H1 (cell line): ENCODE measurements around the gene TMEM244. TPM values are rescaled to one million over a fixed set of nuclear protein-coding genes. Genes with fewer than 3 reads are reported as not detected.

ENCODE experiments used
- CTCF ChIA-PET: fragments of 300-600 bp; sonication (Branson Sonifier 250); formaldehyde crosslinking; loops from one replicate; lab custom pipeline; 2021; ENCODE audit not compliant: partially characterized antibody; lab: Charles Lee
- POLR2A ChIA-PET: fragments of 300-600 bp; sonication (Branson Sonifier 250); formaldehyde crosslinking; loops from one replicate; lab custom pipeline; 2021; ENCODE audit warnings: inconsistent platforms; ENCODE audit not compliant: partially characterized antibody; lab: Charles Lee
- DNase-seq, 2 experiments: peaks; one replicate each; pipeline versions ENCODE4 v3.0.0 to v3.0.0-alpha.2; 2010 to 2022; ENCODE audit warnings: low spot score in 2 of 2, low read depth in 1 of 2, mixed read lengths in 1 of 2
- FAIRE-seq: peaks from 2 replicates; lab custom pipeline; 2011; peaks lifted over from hg19 to GRCh38; lab: Jason Lieb, UNC
- H2AFZ ChIP-seq: 2 replicates; pipeline ENCODE4 v1.8.1; 2012; ENCODE audit warnings: low read length, inconsistent platforms
- H2AK5ac ChIP-seq: 2 replicates; pipeline ENCODE4 v1.6.1; 2013; ENCODE audit warnings: low read depth, low read length
- H2BK120ac ChIP-seq: replicated peaks from 2 replicates; pipeline ENCODE3; 2013; ENCODE audit warnings: low read depth, low read length, inconsistent platforms
- H2BK12ac ChIP-seq: 2 replicates; pipeline ENCODE4 v1.6.1; 2013; ENCODE audit warnings: low read depth, low read length
- H2BK15ac ChIP-seq: 2 replicates; pipeline ENCODE4 v1.6.1; 2013; ENCODE audit warnings: low read length
- H2BK20ac ChIP-seq: 2 replicates; pipeline ENCODE4 v1.6.1; 2013; ENCODE audit warnings: low read length
- H2BK5ac ChIP-seq: 2 replicates; pipeline ENCODE4 v1.6.1; 2013; ENCODE audit warnings: low read depth, low read length
- H3K14ac ChIP-seq: 2 replicates; pipeline ENCODE4 v1.6.1; 2013; ENCODE audit warnings: inconsistent platforms; ENCODE audit not compliant: insufficient read length
- H3K18ac ChIP-seq: 2 replicates; pipeline ENCODE4 v1.6.1; 2013; ENCODE audit warnings: low read length; ENCODE audit errors: extremely low read depth
- H3K23ac ChIP-seq: 2 replicates; pipeline ENCODE4 v1.6.1; 2013; ENCODE audit warnings: inconsistent platforms; ENCODE audit not compliant: insufficient read length
- H3K23me2 ChIP-seq: 2 replicates; pipeline ENCODE4 v1.6.1; 2013; ENCODE audit warnings: low read depth, low read length
- H3K27ac ChIP-seq: 2 replicates; pipeline ENCODE4 v1.6.1; 2011; ENCODE audit warnings: low read depth, low read length, inconsistent platforms
- H3K27me3 ChIP-seq, 4 experiments: replicated peaks in 1 of 4; 1 replicate in 1 of 4; 2 replicates in 3 of 4; pipeline versions ENCODE4 v1.6.1 to v1.8.1; 2011 to 2013; ENCODE audit warnings: low read length in 3 of 4, mild to moderate bottlenecking in 3 of 4, inconsistent platforms in 2 of 4, mixed read lengths in 2 of 4, moderate library complexity in 1 of 4; ENCODE audit not compliant: control insufficient read depth in 3 of 4, insufficient read depth in 3 of 4; ENCODE audit errors: extremely low read depth in 1 of 4
- H3K36me3 ChIP-seq, 4 experiments: 2 replicates each; pipeline versions ENCODE4 v1.6.1 to v1.8.1; 2011 to 2013; ENCODE audit warnings: mild to moderate bottlenecking in 4 of 4, low read length in 3 of 4, moderate library complexity in 2 of 4, control low read depth in 1 of 4, inconsistent platforms in 1 of 4; ENCODE audit not compliant: insufficient read depth in 4 of 4, control insufficient read depth in 2 of 4
- H3K4ac ChIP-seq: replicated peaks from 2 replicates; pipeline ENCODE3; 2013; ENCODE audit warnings: low read length, low read depth, mixed read lengths, inconsistent platforms; ENCODE audit not compliant: insufficient read length
- H3K4me1 ChIP-seq, 4 experiments: replicated peaks in 1 of 4; 1 replicate in 1 of 4; 2 replicates in 3 of 4; pipeline versions ENCODE4 v1.6.1 to v1.8.1; 2011 to 2013; ENCODE audit warnings: low read length in 3 of 4, inconsistent platforms in 2 of 4, mixed read lengths in 1 of 4; ENCODE audit not compliant: insufficient read depth in 4 of 4, control insufficient read depth in 3 of 4
- H3K4me2 ChIP-seq, 2 experiments: 2 replicates each; pipeline versions ENCODE4 v1.6.1 to v1.8.1; 2011 to 2013; ENCODE audit warnings: low read depth in 2 of 2, low read length in 2 of 2, control low read depth in 1 of 2, inconsistent platforms in 1 of 2, mild to moderate bottlenecking in 1 of 2; ENCODE audit not compliant: insufficient read depth in 1 of 2
- H3K4me3 ChIP-seq, 4 experiments: fragments of 200-600, 300-600 bp in 1 of 4; sonication (generic), shearing (Covaris generic), sonication (Bioruptor Twin) in 1 of 4; 2 replicates each; pipeline versions ENCODE4 v1.5.1 to v1.8.1; 2011 to 2016; ENCODE audit warnings: low read length in 4 of 4, low read depth in 3 of 4, control low read depth in 2 of 4, inconsistent platforms in 2 of 4, mild to moderate bottlenecking in 2 of 4, mixed read lengths in 1 of 4, moderate library complexity in 1 of 4; ENCODE audit not compliant: insufficient read depth in 2 of 4; ENCODE audit errors: extremely low read depth in 1 of 4
- H3K56ac ChIP-seq: replicated peaks from 2 replicates; pipeline ENCODE3; 2013; ENCODE audit warnings: low read depth, mild to moderate bottlenecking, mixed read lengths, low read length, inconsistent platforms; ENCODE audit not compliant: insufficient read length
- H3K79me1 ChIP-seq: 2 replicates; pipeline ENCODE4 v1.6.1; 2013; ENCODE audit warnings: low read depth, low read length, control low read depth
- H3K79me2 ChIP-seq, 2 experiments: 2 replicates each; pipeline versions ENCODE4 v1.6.1 to v1.8.1; 2012 to 2013; ENCODE audit warnings: low read length in 2 of 2, mild to moderate bottlenecking in 2 of 2, inconsistent platforms in 1 of 2; ENCODE audit not compliant: insufficient read depth in 2 of 2, control insufficient read depth in 1 of 2
- H3K9ac ChIP-seq, 4 experiments: replicated peaks in 1 of 4; 1 replicate in 1 of 4; 2 replicates in 3 of 4; pipeline versions ENCODE4 v1.6.1 to v1.8.1; 2011 to 2013; ENCODE audit warnings: low read depth in 3 of 4, low read length in 3 of 4, control low read depth in 2 of 4, mild to moderate bottlenecking in 2 of 4, moderate library complexity in 2 of 4, inconsistent platforms in 1 of 4; ENCODE audit errors: extremely low read depth in 1 of 4
- H3K9me3 ChIP-seq, 2 experiments: 2 replicates each; pipeline versions ENCODE4 v1.6.1 to v1.8.1; 2012 to 2013; ENCODE audit warnings: mild to moderate bottlenecking in 2 of 2, moderate library complexity in 2 of 2, control low read depth in 1 of 2, inconsistent platforms in 1 of 2, low read depth in 1 of 2, low read length in 1 of 2, mixed read lengths in 1 of 2; ENCODE audit not compliant: insufficient read depth in 2 of 2
- H4K20me1 ChIP-seq, 2 experiments: replicated peaks in 1 of 2; 2 replicates each; pipeline versions ENCODE3 to v1.8.1; 2011 to 2013; ENCODE audit warnings: inconsistent platforms in 2 of 2, low read length in 2 of 2, mild to moderate bottlenecking in 1 of 2; ENCODE audit not compliant: insufficient read depth in 2 of 2, control insufficient read depth in 1 of 2
- H4K5ac ChIP-seq: 2 replicates; pipeline ENCODE4 v1.6.1; 2013; ENCODE audit warnings: low read length, low read depth, mixed read lengths, inconsistent platforms; ENCODE audit not compliant: insufficient read length
- H4K8ac ChIP-seq: 2 replicates; pipeline ENCODE4 v1.8.0; 2013; ENCODE audit warnings: mild to moderate bottlenecking, moderate library complexity, low read length, inconsistent platforms; ENCODE audit not compliant: insufficient read depth; ENCODE audit errors: extremely low read depth
- H4K91ac ChIP-seq: replicated peaks from 2 replicates; pipeline ENCODE3; 2013; ENCODE audit warnings: low read length, mixed read lengths, inconsistent platforms; ENCODE audit not compliant: insufficient read length
- CBX5 ChIP-seq: fragments of 300-800, 300-1000 bp; sonication (generic); IDR thresholded peaks from 2 replicates; pipeline ENCODE4 v1.7.1; 2016; ENCODE audit warnings: antibody characterized with exemption, low read length, low read depth
- CHD1 ChIP-seq: IDR thresholded peaks from 2 replicates; pipeline ENCODE4 v1.6.1; 2012; ENCODE audit warnings: low read depth, low read length, improper control_type of control experiment
- POLR2AphosphoS5 ChIP-seq: IDR thresholded peaks from 2 replicates; pipeline ENCODE4 v1.6.1; 2011; ENCODE audit warnings: low read depth, low read length
- RAD21 ChIP-seq, 2 experiments: IDR thresholded peaks in 1 of 2; conservative IDR thresholded peaks in 1 of 2; 2 replicates each; pipeline ENCODE4 v1.6.1; 2011; ENCODE audit warnings: low read depth in 2 of 2, low read length in 2 of 2, improper control_type of control experiment in 1 of 2, inconsistent platforms in 1 of 2, mild to moderate bottlenecking in 1 of 2, moderate library complexity in 1 of 2
- TAF1 ChIP-seq: IDR thresholded peaks from 2 replicates; pipeline ENCODE4 v1.6.1; 2011; ENCODE audit warnings: mild to moderate bottlenecking, low read depth, low read length
- USF2 ChIP-seq: IDR thresholded peaks from 2 replicates; pipeline ENCODE4 v1.6.1; 2011; ENCODE audit warnings: low read length, improper control_type of control experiment
- WGBS, 2 experiments: shearing (Covaris generic) in 1 of 2; methylation state at CpG; one replicate each; pipeline versions ENCODE4 v1.1.6 to v1.1.7; 2013 to 2015; ENCODE audit warnings: low lambda C conversion rate in 2 of 2, mixed read lengths in 2 of 2, inconsistent platforms in 1 of 2, low coverage in 1 of 2, missing lambda C conversion rate in 1 of 2; ENCODE audit not compliant: insufficient replicate concordance in 2 of 2, insufficient coverage in 1 of 2, insufficient read length in 1 of 2; ENCODE audit errors: extremely low coverage in 1 of 2, missing lambda C conversion rate in 1 of 2; 5-methylcytosine and 5-hydroxymethylcytosine counted together
- polyA plus RNA-seq, 7 experiments: library from polyadenylated mRNA; depleted of rRNA in 3 of 7; stranded (reverse) in 5 of 7; unstranded in 2 of 7; fragments of >200 nt in 5 of 7; fragments of 200-250 nt in 2 of 7; gene quantifications; 1 replicate in 5 of 7; 2 replicates in 1 of 7; 4 replicates in 1 of 7; pipeline versions ENCODE4 v1.2.1 to v1.2.3, GENCODE V29; 2011 to 2013; ENCODE audit warnings: missing spikeins in 2 of 7, mixed read lengths in 2 of 7
- total RNA-seq: library from RNA; stranded (reverse); fragmentation: NEBNext Ultra II Directional; extraction: Animal tissue kit (Norgen Biotek cat#: 25700); gene quantifications from 2 replicates; pipeline ENCODE4 v1.2.1, GENCODE V29; 2021

TMEM244 gene
- total and polyA plus RNA-seq, 2 of the 8 experiments (the other 6 are each of a cell fraction or from before 2014, with no cell fraction given): not detected

GRCh38 chr6:129849456-129849855 lies 11.7 kb downstream of the TMEM244 start:
- H3K79me1 ChIP-seq: no peaks in the 10 kb centered on the region
- H3K56ac ChIP-seq: no peak overlapping the region
- H3K14ac ChIP-seq: no peak overlapping the region
- no peak overlapping the region for H3K18ac ChIP-seq
- no peak for TF ChIP-seq TAF1
- TF ChIP-seq CHD1: no peak
- TF ChIP-seq CBX5: no peak
- no peak for TF ChIP-seq RAD21 (IDR thresholded peaks at IDR 0.05 in 1 of 2, conservative IDR thresholded peaks at IDR 0.05 in 1 of 2; ENCODE audit: low read depth in 2 of 2, low read length in 2 of 2)
- TF ChIP-seq POLR2AphosphoS5: no peak
- TF ChIP-seq USF2: no peak
- TF ChIP-seq, all 59 proteins: peak for 0
- no peak overlapping the region for H3K4me3 ChIP-seq
- H2BK12ac ChIP-seq: peak overlapping the region; percentile 86; the same call in 1 of the 2 replicates
- H2BK15ac ChIP-seq: no peak overlapping the region
- CTCF ChIA-PET: interaction anchor here (0.9 to 1.6 kb wide), 3 partner anchors 14 to 143 kb away, joined by 3 to 4 read pairs (median 3); no protein-coding TSS in a partner anchor
- H3K9me3 ChIP-seq: no peaks in the 10 kb centered on the region
- DNase-seq (no peak), FAIRE-seq (no peak)
- H3K9ac ChIP-seq: no peak overlapping the region
- H3K4me1 ChIP-seq: peaks cover 0 to 5% (median 2%) of the 10 kb centered on the region in 4 experiments; a peak in 2 of 7 replicates
- H3K27ac ChIP-seq: no peak overlapping the region
- H3K36me3 ChIP-seq: no peaks in the 10 kb centered on the region
- POLR2A ChIA-PET: no interaction called here
- H3K4ac ChIP-seq: no peak overlapping the region
- H2AFZ ChIP-seq: peak overlapping the region; percentile 13; the same call in 1 of the 2 replicates
- no peak overlapping the region for H4K8ac ChIP-seq
- H3K23ac ChIP-seq: no peak overlapping the region
- H3K23me2 ChIP-seq: no peaks in the 10 kb centered on the region
- H3K4me2 ChIP-seq: no peak overlapping the region
- no peaks in the 10 kb centered on the region for H3K79me2 ChIP-seq
- H2AK5ac ChIP-seq: no peak overlapping the region
- peak overlapping the region; percentile 35; the same call in 1 of the 2 replicates for H2BK20ac ChIP-seq
- H4K5ac ChIP-seq: no peak overlapping the region
- whole genome bisulfite sequencing, 2 experiments: 85% methylated on average over 3 of the region's 3 CpGs; no CpG with 5 or more reads in 1 of the 2 experiments
- H4K91ac ChIP-seq: no peak overlapping the region
- no peaks in the 10 kb centered on the region for H4K20me1 ChIP-seq
- H2BK5ac ChIP-seq: peak overlapping the region; percentile 69; the same call in 1 of the 2 replicates
- no peaks in the 10 kb centered on the region for H3K27me3 ChIP-seq
- H2BK120ac ChIP-seq: no peak overlapping the region
